Subcutaneous abdominal adipose tissue (tissue), 5 donors: ENCODE data around the gene RCBTB2.
"Not testable (repeated sequence)": the region's sequence is repeated elsewhere in the genome, so short reads cannot be mapped to it uniquely, and the experiment has no call there.

ENCODE experiments used
- H3K27ac ChIP-seq: one replicate; pipeline ENCODE4 v1.7.0; 2013; ENCODE audit warnings: low read depth, mild to moderate bottlenecking, inconsistent platforms, low read length, moderate library complexity
- H3K27me3 ChIP-seq, 5 donors: one replicate each; pipeline ENCODE4 v1.7.0; 2013; ENCODE audit warnings: low read length in 5 of 5, inconsistent platforms in 1 of 5; ENCODE audit not compliant: control insufficient read depth in 5 of 5, insufficient read depth in 4 of 5
- H3K36me3 ChIP-seq, 5 donors: one replicate each; pipeline ENCODE4 v1.7.0; 2013; ENCODE audit warnings: low read length in 5 of 5; ENCODE audit not compliant: control insufficient read depth in 5 of 5, insufficient read depth in 5 of 5
- H3K4me1 ChIP-seq, 5 donors: one replicate each; pipeline ENCODE4 v1.7.0; 2013; ENCODE audit warnings: low read length in 5 of 5, mild to moderate bottlenecking in 3 of 5, moderate library complexity in 1 of 5; ENCODE audit not compliant: control insufficient read depth in 5 of 5, insufficient read depth in 5 of 5
- H3K4me3 ChIP-seq, 5 donors: one replicate each; pipeline ENCODE4 v1.7.0; 2013; ENCODE audit warnings: low read length in 5 of 5, low read depth in 1 of 5
- H3K9ac ChIP-seq, 5 donors: one replicate each; pipeline ENCODE4 v1.7.0; 2013; ENCODE audit warnings: low read length in 5 of 5, mild to moderate bottlenecking in 4 of 5, moderate library complexity in 3 of 5
- H3K9me3 ChIP-seq, 5 donors: one replicate each; pipeline ENCODE4 v1.7.0; 2013; ENCODE audit warnings: low read length in 5 of 5; ENCODE audit not compliant: control insufficient read depth in 5 of 5
- donor health status: healthy.
- donor health status: healthy.
- donor health status: healthy.
- donor health status: healthy.
- donor health status: healthy.

The RCBTB2 gene

GRCh38 chr13:48532506-48533499 is at the start of gene RCBTB2:
TSS of gene RCBTB2 (minus strand) at chr13:48533080. CDS start at chr13:48521939, 11,141 bp downstream.
- Histone ChIP-seq H3K4me1 (peaks cover 0 to 36% (median 23%) of the 10 kb centered on the region in 5 donors), H3K27ac (peak within 1 kb of the TSS; percentile 92)

GRCh38 chr13:48582084-48582483 is 49.2 kb upstream of the RCBTB2 start:
- Histone ChIP-seq H3K4me3 (no peak overlapping the region), H3K27ac (no peak overlapping the region), H3K9ac (no peak overlapping the region), H3K9me3 (no peaks in the 10 kb centered on the region), H3K36me3 (no peaks in the 10 kb centered on the region), H3K4me1 (peaks cover 6 to 59% (median 29%) of the 10 kb centered on the region in 5 donors), H3K27me3 (no peaks in the 10 kb centered on the region)

More at GRCh38 chr13:48532506-48533499, at the start of gene RCBTB2:
- H3K9ac ChIP-seq, result peak within 1 kb of the TSS; percentile 64 to 96 (median 85)
- no peaks in the 10 kb centered on the region for H3K27me3 ChIP-seq
- no peaks in the 10 kb centered on the region for H3K36me3 ChIP-seq
- H3K4me3 ChIP-seq, result peak within 1 kb of the TSS; percentile 82 to 99 (median 96)
- no peaks in the 10 kb centered on the region for H3K9me3 ChIP-seq

GRCh38 chr13:48580896-48581295 is 48.0 kb upstream of the RCBTB2 start:
- H3K4me3 ChIP-seq, result no peak overlapping the region
- H3K36me3 ChIP-seq, result no peaks in the 10 kb centered on the region
- H3K4me1 ChIP-seq, result peaks cover 5 to 47% (median 19%) of the 10 kb centered on the region in 5 donors
- H3K27me3 ChIP-seq, result no peaks in the 10 kb centered on the region
- H3K27ac ChIP-seq, result no peak overlapping the region
- no peaks in the 10 kb centered on the region for H3K9me3 ChIP-seq
- no peak overlapping the region for H3K9ac ChIP-seq

GRCh38 chr13:48580185-48580803 is 47.4 kb upstream of the RCBTB2 start:
- H3K36me3 ChIP-seq, result no peaks in the 10 kb centered on the region
- H3K27me3 ChIP-seq, result no peaks in the 10 kb centered on the region
- no peak overlapping the region for H3K9ac ChIP-seq
- no peak overlapping the region for H3K4me3 ChIP-seq
- H3K27ac ChIP-seq, result no peak overlapping the region
- no peaks in the 10 kb centered on the region for H3K9me3 ChIP-seq
- H3K4me1 ChIP-seq, result peaks cover 3 to 41% (median 14%) of the 10 kb centered on the region in 5 donors

- not testable (repeated sequence) for H3K9ac ChIP-seq, H3K27me3 ChIP-seq, H3K27ac ChIP-seq, H3K4me3 ChIP-seq, H3K36me3 ChIP-seq, H3K9me3 ChIP-seq
- peaks cover under 1 to 37% (median 9%) of the 10 kb centered on the region in 5 donors for H3K4me1 ChIP-seq
These were observed 47.0 kb upstream of the RCBTB2 start for GRCh38 chr13:48579919-48580180.

- Histone ChIP-seq H3K36me3 (no peaks in the 10 kb centered on the region), H3K27me3 (no peaks in the 10 kb centered on the region), H3K9me3 (no peaks in the 10 kb centered on the region), H3K4me3 (no peak overlapping the region), H3K9ac (no peak overlapping the region), H3K27ac (no peak overlapping the region), H3K4me1 (peaks cover 0 to 34% (median 6%) of the 10 kb centered on the region in 5 donors)
These were observed 46.5 kb upstream of the RCBTB2 start for GRCh38 chr13:48579165-48579918.

- H3K27ac ChIP-seq, result no peak overlapping the region
These were observed 45.8 kb upstream of the RCBTB2 start for GRCh38 chr13:48578516-48579164.

GRCh38 chr13:48576448-48577010 is 43.6 kb upstream of the RCBTB2 start:
- Histone ChIP-seq H3K4me1 (peaks cover 2 to 44% (median 23%) of the 10 kb centered on the region in 5 donors), H3K4me3 (no peak overlapping the region), H3K27ac (no peak overlapping the region), H3K9me3 (no peaks in the 10 kb centered on the region), H3K27me3 (no peaks in the 10 kb centered on the region), H3K9ac (no peak overlapping the region), H3K36me3 (no peaks in the 10 kb centered on the region)

More at GRCh38 chr13:48578516-48579164, 45.8 kb upstream of the RCBTB2 start:
- no peak overlapping the region for H3K4me3 ChIP-seq
- peaks cover 2 to 35% (median 6%) of the 10 kb centered on the region in 5 donors for H3K4me1 ChIP-seq
- H3K36me3 ChIP-seq, result no peaks in the 10 kb centered on the region
- H3K9me3 ChIP-seq, result no peaks in the 10 kb centered on the region
- no peak overlapping the region for H3K9ac ChIP-seq
- no peaks in the 10 kb centered on the region for H3K27me3 ChIP-seq

GRCh38 chr13:48575031-48575430 is 42.2 kb upstream of the RCBTB2 start:
- H3K9me3 ChIP-seq, result no peaks in the 10 kb centered on the region
- H3K27ac ChIP-seq, result no peak overlapping the region
- H3K4me1 ChIP-seq, result peaks cover 2 to 59% (median 30%) of the 10 kb centered on the region in 5 donors
- H3K9ac ChIP-seq, result no peak overlapping the region
- H3K27me3 ChIP-seq, result no peaks in the 10 kb centered on the region
- H3K4me3 ChIP-seq, result no peak overlapping the region
- H3K36me3 ChIP-seq, result no peaks in the 10 kb centered on the region
